HFFc6 (cell line): ENCODE results near the gene PDZRN3. TPM values are rescaled to one million over a fixed set of nuclear protein-coding genes. Genes with fewer than 3 reads are reported as not detected.
A peak's percentile ranks its signal among the peaks of the same experiment; 100 is the strongest.

Experiments used
- DNase-seq: peaks from one replicate; pipeline ENCODE4 v3.0.0-alpha.2; 2018
- H3K27ac Mint-ChIP-seq: 2 replicates; pipeline ENCODE4 v1.8.0; 2020; ENCODE audit warnings: mild to moderate bottlenecking, mixed read lengths
- H3K27me3 Mint-ChIP-seq: 2 replicates; pipeline ENCODE4 v1.8.0; 2021; ENCODE audit warnings: mild to moderate bottlenecking, moderate library complexity, mixed read lengths; ENCODE audit not compliant: insufficient read depth
- H3K36me3 Mint-ChIP-seq: 2 replicates; pipeline ENCODE4 v1.8.0; 2021; ENCODE audit warnings: low read depth, mixed read lengths
- H3K4me1 Mint-ChIP-seq: 2 replicates; pipeline ENCODE4 v1.8.0; 2020; ENCODE audit warnings: low read depth, mixed read lengths
- H3K4me3 Mint-ChIP-seq: 2 replicates; pipeline ENCODE4 v1.8.0; 2020; ENCODE audit warnings: mild to moderate bottlenecking, moderate library complexity, mixed read lengths
- H3K9me3 Mint-ChIP-seq: 2 replicates; pipeline ENCODE4 v1.8.0; 2020; ENCODE audit warnings: mild to moderate bottlenecking, mixed read lengths
- CTCF ChIP-seq: fragments of 200-600 bp; sonication (generic); IDR thresholded peaks from 2 replicates; pipeline ENCODE4 v1.5.0; 2021; ENCODE audit warnings: antibody characterized with exemption, mild to moderate bottlenecking
- total RNA-seq, 6 experiments: library from RNA; stranded (reverse); fragmentation: NEBNext Ultra II Directional; extraction: Animal tissue kit (Norgen Biotek cat#: 25700); gene quantifications; 2 replicates in 1 of 6; 3 replicates in 5 of 6; pipeline ENCODE4 v1.2.3, GENCODE V29; 2021

PDZRN3 gene
- total RNA-seq, 6 experiments from 2014 or later: 15.1 to 18.5 (median 16.7) TPM

GRCh38 chr3:73529308-73530021 lies 95.3 kb downstream of the PDZRN3 start:
- Mint-ChIP-seq H3K9me3 (no peaks in the 10 kb centered on the region), H3K4me1 (peaks cover 23% of the 10 kb centered on the region), H3K27me3 (no peaks in the 10 kb centered on the region; the same call in 1 of the 2 replicates), H3K36me3 (peaks cover 5% of the 10 kb centered on the region), H3K27ac (peak overlapping the region; percentile 44), H3K4me3 (no peak overlapping the region)
- no peak for TF ChIP-seq CTCF
- no peak for DNase-seq

- DNase-seq: no peak
- no peak for TF ChIP-seq CTCF
- Mint-ChIP-seq H3K27me3 (no peaks in the 10 kb centered on the region), H3K27ac (no peak overlapping the region), H3K9me3 (peaks cover 8% of the 10 kb centered on the region; the same call in 1 of the 2 replicates), H3K4me1 (peaks cover 40% of the 10 kb centered on the region), H3K36me3 (peaks cover 10% of the 10 kb centered on the region), H3K4me3 (no peak overlapping the region)
Observed at GRCh38 chr3:73525591-73525990, 99.2 kb downstream of the PDZRN3 start.

- DNase-seq: no peak
- no peak overlapping the region for H3K4me3 Mint-ChIP-seq
- peaks cover 28% of the 10 kb centered on the region for H3K4me1 Mint-ChIP-seq
- H3K27ac Mint-ChIP-seq: no peak overlapping the region
- H3K27me3 Mint-ChIP-seq: no peaks in the 10 kb centered on the region
- peaks cover 10% of the 10 kb centered on the region for H3K36me3 Mint-ChIP-seq
- peaks cover 8% of the 10 kb centered on the region; the same call in 1 of the 2 replicates for H3K9me3 Mint-ChIP-seq
- TF ChIP-seq CTCF: no peak
Observed at GRCh38 chr3:73523661-73524060, 101.1 kb downstream of the PDZRN3 start.

- DNase-seq: no peak
- Mint-ChIP-seq H3K4me3 (peak overlapping the region; percentile 18; the same call in 1 of the 2 replicates), H3K4me1 (peaks cover 32% of the 10 kb centered on the region), H3K27me3 (no peaks in the 10 kb centered on the region), H3K9me3 (peaks cover 8% of the 10 kb centered on the region; the same call in 1 of the 2 replicates), H3K27ac (no peak overlapping the region; the same call in 1 of the 2 replicates), H3K36me3 (peaks cover 10% of the 10 kb centered on the region)
- TF ChIP-seq CTCF: no peak
Observed at GRCh38 chr3:73521734-73522336, 102.9 kb downstream of the PDZRN3 start.

- Mint-ChIP-seq H3K27me3 (no peaks in the 10 kb centered on the region), H3K4me1 (peaks cover 38% of the 10 kb centered on the region), H3K4me3 (peak overlapping the region; percentile 3; the same call in 1 of the 2 replicates), H3K36me3 (peaks cover 10% of the 10 kb centered on the region), H3K27ac (peak overlapping the region; percentile 8), H3K9me3 (peaks cover 8% of the 10 kb centered on the region; the same call in 1 of the 2 replicates)
- no peak for TF ChIP-seq CTCF
- DNase-seq: no peak
Observed at GRCh38 chr3:73520931-73521461, 103.7 kb downstream of the PDZRN3 start.
